Astrocyte (in vitro differentiated cells and primary cell): Measurements from ENCODE around the gene FTO.

Experiments
- EZH2 ChIP-seq: IDR thresholded peaks from 2 replicates; pipeline ENCODE4 v1.6.1; 2012; ENCODE audit warnings: mild to moderate bottlenecking, low read length, inconsistent platforms; ENCODE audit not compliant: insufficient read depth
- TF ChIP-seq, protein P1 (sequence below): IDR thresholded peaks from 2 replicates; pipeline ENCODE4 v1.5.1; 2011; ENCODE audit warnings: low read depth, mild to moderate bottlenecking, inconsistent platforms, low read length, moderate library complexity; ENCODE audit not compliant: insufficient read depth

DNA sequence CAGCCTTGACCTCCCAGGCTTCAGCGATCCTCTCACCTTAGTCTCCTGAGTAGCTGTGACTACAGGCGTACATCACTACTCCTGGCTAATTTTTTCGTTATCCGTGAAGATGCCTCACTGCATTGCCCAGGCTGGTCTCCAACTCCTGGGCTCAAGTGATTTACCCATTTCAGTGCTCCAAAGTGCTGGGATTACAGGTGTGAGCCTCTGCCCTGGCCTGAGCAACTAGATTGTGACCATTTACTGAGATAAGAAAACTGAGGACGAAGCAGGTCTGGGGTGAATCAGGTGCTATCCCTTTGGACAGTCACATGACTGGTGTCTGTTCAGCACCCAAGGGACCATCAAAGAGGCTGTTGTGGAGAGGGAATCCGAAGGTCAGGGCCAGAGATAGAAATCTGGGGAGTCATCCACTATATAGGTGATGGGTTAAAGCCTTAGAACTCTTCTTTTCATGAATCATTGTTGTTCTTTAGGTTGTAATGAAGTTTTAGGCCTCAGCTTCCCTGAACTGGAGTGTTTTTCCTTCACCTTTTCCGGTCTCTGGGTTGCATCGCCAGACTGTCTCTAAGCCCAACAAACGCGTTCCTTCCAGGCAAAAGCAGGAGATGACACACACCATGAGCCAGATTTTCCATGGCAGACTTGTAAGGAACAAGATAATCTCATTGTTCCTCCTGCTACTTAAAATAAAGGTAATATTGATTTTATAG lies 62.5 kb downstream of the FTO start:
- no peak for TF ChIP-seq EZH2
- TF ChIP-seq, protein P1, sequence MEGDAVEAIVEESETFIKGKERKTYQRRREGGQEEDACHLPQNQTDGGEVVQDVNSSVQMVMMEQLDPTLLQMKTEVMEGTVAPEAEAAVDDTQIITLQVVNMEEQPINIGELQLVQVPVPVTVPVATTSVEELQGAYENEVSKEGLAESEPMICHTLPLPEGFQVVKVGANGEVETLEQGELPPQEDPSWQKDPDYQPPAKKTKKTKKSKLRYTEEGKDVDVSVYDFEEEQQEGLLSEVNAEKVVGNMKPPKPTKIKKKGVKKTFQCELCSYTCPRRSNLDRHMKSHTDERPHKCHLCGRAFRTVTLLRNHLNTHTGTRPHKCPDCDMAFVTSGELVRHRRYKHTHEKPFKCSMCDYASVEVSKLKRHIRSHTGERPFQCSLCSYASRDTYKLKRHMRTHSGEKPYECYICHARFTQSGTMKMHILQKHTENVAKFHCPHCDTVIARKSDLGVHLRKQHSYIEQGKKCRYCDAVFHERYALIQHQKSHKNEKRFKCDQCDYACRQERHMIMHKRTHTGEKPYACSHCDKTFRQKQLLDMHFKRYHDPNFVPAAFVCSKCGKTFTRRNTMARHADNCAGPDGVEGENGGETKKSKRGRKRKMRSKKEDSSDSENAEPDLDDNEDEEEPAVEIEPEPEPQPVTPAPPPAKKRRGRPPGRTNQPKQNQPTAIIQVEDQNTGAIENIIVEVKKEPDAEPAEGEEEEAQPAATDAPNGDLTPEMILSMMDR = no peak
